Type B pancreatic cell (in vitro differentiated cells): ENCODE data around the gene AKAP13. TPM values are rescaled to one million over a fixed set of nuclear protein-coding genes. Genes with fewer than 3 reads are reported as not detected.

Source experiments
- DNase-seq: peaks from one replicate; pipeline ENCODE4 v3.0.0; 2021; ENCODE audit warnings: mixed read lengths; ENCODE audit not compliant: unreplicated experiment; ENCODE audit errors: extremely low spot score
- H3K27ac Mint-ChIP-seq: 2 replicates; pipeline ENCODE4 v1.8.0; 2021; ENCODE audit warnings: mild to moderate bottlenecking, mixed read lengths
- H3K27me3 Mint-ChIP-seq: 2 replicates; pipeline ENCODE4 v1.8.0; 2021; ENCODE audit warnings: mixed read lengths
- H3K36me3 Mint-ChIP-seq: 2 replicates; pipeline ENCODE4 v1.8.0; 2021; ENCODE audit warnings: mixed read lengths
- H3K4me1 Mint-ChIP-seq: one replicate; pipeline ENCODE4 v1.8.0; 2021; ENCODE audit warnings: mixed read lengths; ENCODE audit not compliant: unreplicated experiment
- H3K4me3 Mint-ChIP-seq: 2 replicates; pipeline ENCODE4 v1.8.0; 2021; ENCODE audit warnings: mild to moderate bottlenecking, mixed read lengths
- H3K9me3 Mint-ChIP-seq: 2 replicates; pipeline ENCODE4 v1.8.0; 2021; ENCODE audit warnings: mixed read lengths
- total RNA-seq: library from RNA; stranded (reverse); gene quantifications from 2 replicates; pipeline ENCODE4 v1.2.1, GENCODE V29; 2021; ENCODE audit warnings: low replicate concordance
- TF ChIP-seq, protein P1 (sequence below): fragments of 200-600 bp; sonication (generic); conservative IDR thresholded peaks from 2 replicates; pipeline ENCODE4 v1.5.0; 2021; ENCODE audit warnings: antibody characterized with exemption, mild to moderate bottlenecking

Gene AKAP13
- total RNA-seq, 1 donor from 2014 or later = 75.7 TPM

DNA sequence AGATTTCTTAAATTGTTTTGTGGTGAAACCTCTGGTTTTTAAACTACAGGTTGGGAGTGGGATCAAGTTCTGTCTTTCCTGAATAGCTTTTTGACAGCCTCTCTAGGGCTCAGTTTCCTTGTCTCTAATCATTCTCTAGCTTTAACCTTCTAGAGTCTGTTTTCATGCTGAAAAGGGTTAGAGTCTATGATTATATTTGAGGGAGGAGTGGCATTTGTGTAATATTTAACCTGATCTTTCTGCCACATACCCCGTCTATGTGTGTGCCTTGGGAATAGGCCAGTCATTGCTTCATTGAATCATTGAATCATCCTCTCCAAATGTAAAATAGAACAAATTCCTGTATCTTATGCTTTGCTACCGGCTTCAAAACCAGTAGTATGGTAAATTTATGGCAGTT is 209.4 kb downstream of the AKAP13 start:
- DNase-seq = no peak
- peaks cover 30% of the 10 kb centered on the region for H3K4me1 Mint-ChIP-seq
- H3K4me3 Mint-ChIP-seq = peak overlapping the region; percentile 7
- H3K9me3 Mint-ChIP-seq = no peaks in the 10 kb centered on the region
- TF ChIP-seq, protein P1, sequence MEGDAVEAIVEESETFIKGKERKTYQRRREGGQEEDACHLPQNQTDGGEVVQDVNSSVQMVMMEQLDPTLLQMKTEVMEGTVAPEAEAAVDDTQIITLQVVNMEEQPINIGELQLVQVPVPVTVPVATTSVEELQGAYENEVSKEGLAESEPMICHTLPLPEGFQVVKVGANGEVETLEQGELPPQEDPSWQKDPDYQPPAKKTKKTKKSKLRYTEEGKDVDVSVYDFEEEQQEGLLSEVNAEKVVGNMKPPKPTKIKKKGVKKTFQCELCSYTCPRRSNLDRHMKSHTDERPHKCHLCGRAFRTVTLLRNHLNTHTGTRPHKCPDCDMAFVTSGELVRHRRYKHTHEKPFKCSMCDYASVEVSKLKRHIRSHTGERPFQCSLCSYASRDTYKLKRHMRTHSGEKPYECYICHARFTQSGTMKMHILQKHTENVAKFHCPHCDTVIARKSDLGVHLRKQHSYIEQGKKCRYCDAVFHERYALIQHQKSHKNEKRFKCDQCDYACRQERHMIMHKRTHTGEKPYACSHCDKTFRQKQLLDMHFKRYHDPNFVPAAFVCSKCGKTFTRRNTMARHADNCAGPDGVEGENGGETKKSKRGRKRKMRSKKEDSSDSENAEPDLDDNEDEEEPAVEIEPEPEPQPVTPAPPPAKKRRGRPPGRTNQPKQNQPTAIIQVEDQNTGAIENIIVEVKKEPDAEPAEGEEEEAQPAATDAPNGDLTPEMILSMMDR = no peak
- peaks cover 10% of the 10 kb centered on the region for H3K36me3 Mint-ChIP-seq
- no peaks in the 10 kb centered on the region for H3K27me3 Mint-ChIP-seq
- peak overlapping the region; percentile 83 for H3K27ac Mint-ChIP-seq

DNA sequence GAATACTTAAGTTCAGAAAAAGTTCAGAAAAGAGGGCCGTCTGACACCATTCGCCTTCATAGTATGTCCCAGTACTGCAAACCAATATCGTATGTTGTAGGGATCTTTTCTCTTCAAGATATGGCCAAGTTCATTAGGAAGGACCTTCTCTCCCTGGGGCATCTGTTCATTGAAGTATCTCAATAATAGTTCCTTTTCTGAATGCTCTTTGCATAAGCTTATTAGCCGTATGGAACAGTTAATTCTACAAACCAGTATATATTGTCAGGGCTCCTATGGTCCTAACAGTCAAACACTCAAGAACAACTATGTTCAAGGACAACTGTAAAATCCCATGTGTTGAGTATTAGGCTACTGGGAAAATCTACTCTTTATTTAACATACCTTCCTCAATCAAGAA is 211.2 kb downstream of the AKAP13 start:
- Mint-ChIP-seq H3K9me3 (no peaks in the 10 kb centered on the region), H3K27me3 (no peaks in the 10 kb centered on the region), H3K4me1 (peaks cover 32% of the 10 kb centered on the region), H3K27ac (peak overlapping the region; percentile 81), H3K36me3 (peaks cover 12% of the 10 kb centered on the region), H3K4me3 (no peak overlapping the region)
- no peak for DNase-seq
- TF ChIP-seq, protein P1 = no peak

DNA sequence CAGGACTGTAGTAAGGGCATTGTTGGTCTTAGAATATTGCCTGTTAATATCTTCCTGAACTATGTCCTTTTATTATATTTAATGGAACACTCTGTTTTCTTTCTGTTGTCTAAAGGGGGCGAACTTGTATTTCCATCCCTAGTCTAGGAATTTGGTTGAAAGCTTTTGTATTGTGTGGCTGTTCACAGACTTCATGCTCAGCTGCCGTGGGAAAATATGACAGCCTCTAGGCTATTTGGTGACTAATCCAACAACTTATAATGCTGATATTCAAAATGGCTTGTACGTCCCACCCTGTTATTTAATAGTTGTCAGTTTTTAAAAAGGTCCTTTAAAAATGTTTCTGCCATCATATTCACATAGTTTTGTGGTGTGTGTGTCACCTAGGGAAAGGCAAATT is 211.7 kb downstream of the AKAP13 start:
- H3K27ac Mint-ChIP-seq = peak overlapping the region; percentile 81

GRCh38 chr15:85593809-85594445 is 213.5 kb downstream of the AKAP13 start:
- H3K4me3 Mint-ChIP-seq = no peak overlapping the region
- H3K4me1 Mint-ChIP-seq = peaks cover 29% of the 10 kb centered on the region
- H3K36me3 Mint-ChIP-seq = peaks cover 3% of the 10 kb centered on the region
- no peaks in the 10 kb centered on the region for H3K9me3 Mint-ChIP-seq
- no peak for DNase-seq
- no peak overlapping the region for H3K27ac Mint-ChIP-seq
- no peaks in the 10 kb centered on the region for H3K27me3 Mint-ChIP-seq
- TF ChIP-seq, protein P1 = no peak

More for the DNA sequence above, 211.7 kb downstream of the AKAP13 start:
- peaks cover 35% of the 10 kb centered on the region for H3K4me1 Mint-ChIP-seq
- DNase-seq = no peak
- TF ChIP-seq, protein P1 = peak; percentile 32
- H3K36me3 Mint-ChIP-seq = peaks cover 11% of the 10 kb centered on the region
- no peaks in the 10 kb centered on the region for H3K27me3 Mint-ChIP-seq
- no peaks in the 10 kb centered on the region for H3K9me3 Mint-ChIP-seq
- no peak overlapping the region for H3K4me3 Mint-ChIP-seq

DNA sequence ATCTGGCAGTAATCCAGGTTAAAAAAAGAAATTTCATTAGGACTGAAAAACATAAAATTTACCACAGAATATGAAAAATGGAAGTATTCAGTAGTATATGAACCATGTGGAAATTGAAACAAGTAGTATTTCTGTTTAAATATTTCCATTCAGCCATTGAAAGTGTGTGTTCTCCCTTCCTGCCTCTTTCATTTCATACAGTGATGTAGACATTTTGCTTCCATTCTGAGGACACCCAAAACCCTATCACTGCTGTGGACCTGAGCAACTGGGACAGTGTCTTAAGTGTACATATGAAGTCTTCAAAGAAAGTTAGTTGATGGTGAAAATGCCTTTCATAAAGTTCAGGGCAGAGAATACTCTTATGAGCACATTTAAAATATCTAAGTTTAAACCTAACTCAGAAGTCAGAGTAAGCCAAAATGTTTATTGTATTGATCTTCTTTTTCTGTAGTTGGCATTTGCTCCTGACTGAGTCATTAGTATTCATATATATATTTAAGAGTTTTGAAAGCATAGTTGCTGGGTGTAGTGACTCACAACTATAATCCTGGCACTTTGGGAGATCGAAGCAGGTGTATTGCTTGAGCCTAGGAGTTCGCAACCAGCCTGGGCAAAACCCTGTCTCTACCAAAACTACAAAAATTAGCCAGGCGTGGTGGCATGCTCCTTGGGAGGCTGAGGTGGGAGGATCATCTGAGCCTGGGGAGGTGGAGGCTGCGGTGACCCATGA is 215.6 kb downstream of the AKAP13 start:
- Mint-ChIP-seq H3K27me3 (no peaks in the 10 kb centered on the region), H3K36me3 (peaks cover 3% of the 10 kb centered on the region), H3K4me3 (no peak overlapping the region), H3K27ac (no peak overlapping the region), H3K4me1 (peaks cover 24% of the 10 kb centered on the region), H3K9me3 (no peaks in the 10 kb centered on the region)
- DNase-seq = no peak
- TF ChIP-seq, protein P1 = no peak
